HEK293 (cell line): Measurements from ENCODE around the gene BCKDHA.

Experiments used
- EGR2 ChIP-seq: fragments of 450-650 bp; formaldehyde crosslinking; IDR thresholded peaks from 2 replicates; pipeline ENCODE4 v1.5.1; 2016; ENCODE audit warnings: low read depth, missing biosample characterization, missing genetic modification characterization
- GLIS1 ChIP-seq: fragments of 450-650 bp; formaldehyde crosslinking; IDR thresholded peaks from 2 replicates; pipeline ENCODE4 v1.5.1; 2016; ENCODE audit warnings: missing biosample characterization, missing genetic modification characterization
- HOXA7 ChIP-seq: sonication (generic); formaldehyde crosslinking; IDR thresholded peaks from 2 replicates; pipeline ENCODE4 v1.8.1; 2022; ENCODE audit warnings: missing genetic modification reagents, borderline replicate concordance
- MZF1 ChIP-seq: fragments of 450-650 bp; formaldehyde crosslinking; IDR thresholded peaks from 2 replicates; pipeline ENCODE4 v1.5.1; 2017; ENCODE audit warnings: missing biosample characterization, missing genetic modification characterization, borderline replicate concordance
- PRDM1 ChIP-seq: fragments of 450-650 bp; formaldehyde crosslinking; IDR thresholded peaks from 2 replicates; pipeline ENCODE4; 2016; ENCODE audit warnings: missing biosample characterization, missing genetic modification characterization
- PRDM2 ChIP-seq: fragments of 450-650 bp; formaldehyde crosslinking; IDR thresholded peaks from 2 replicates; pipeline ENCODE4 v1.5.1; 2016; ENCODE audit warnings: missing biosample characterization, missing genetic modification characterization, borderline replicate concordance
- SP3 ChIP-seq: fragments of 450-650 bp; formaldehyde crosslinking; IDR thresholded peaks from 2 replicates; pipeline ENCODE4 v1.5.1; 2016; ENCODE audit warnings: missing biosample characterization, missing genetic modification characterization
- ZBTB17 ChIP-seq: fragments of 450-650 bp; formaldehyde crosslinking; IDR thresholded peaks from 2 replicates; pipeline ENCODE4 v1.5.1; 2016; ENCODE audit warnings: missing biosample characterization, missing genetic modification characterization
- ZBTB26 ChIP-seq: fragments of 450-650 bp; formaldehyde crosslinking; optimal IDR thresholded peaks from 2 replicates; pipeline ENCODE3; 2016; ENCODE audit warnings: missing biosample characterization, mild to moderate bottlenecking, missing genetic modification characterization
- ZEB2 ChIP-seq: fragments of 450-650 bp; formaldehyde crosslinking; IDR thresholded peaks from 2 replicates; pipeline ENCODE4 v1.5.1; 2016; ENCODE audit warnings: missing biosample characterization, missing genetic modification characterization
- ZFHX2 ChIP-seq: fragments of 450-650 bp; formaldehyde crosslinking; conservative IDR thresholded peaks from 2 replicates; pipeline ENCODE4 v1.5.1; 2016; ENCODE audit warnings: missing biosample characterization, missing genetic modification characterization
- ZIC2 ChIP-seq: fragments of 450-650 bp; formaldehyde crosslinking; IDR thresholded peaks from 2 replicates; pipeline ENCODE4 v1.5.1; 2016; ENCODE audit warnings: missing biosample characterization, missing genetic modification characterization
- ZNF10 ChIP-seq: fragments of 450-650 bp; formaldehyde crosslinking; IDR thresholded peaks from 2 replicates; pipeline ENCODE4 v1.5.1; 2017; ENCODE audit warnings: missing biosample characterization, missing genetic modification characterization
- ZNF174 ChIP-seq: fragments of 450-650 bp; formaldehyde crosslinking; IDR thresholded peaks from 2 replicates; pipeline ENCODE4 v1.5.0; 2017; ENCODE audit warnings: missing biosample characterization, mild to moderate bottlenecking, missing genetic modification characterization
- ZNF239 ChIP-seq: fragments of 450-650 bp; formaldehyde crosslinking; IDR thresholded peaks from 2 replicates; pipeline ENCODE4 v1.5.1; 2016; ENCODE audit warnings: missing biosample characterization, missing genetic modification characterization
- ZNF280C ChIP-seq: fragments of 450-650 bp; formaldehyde crosslinking; IDR thresholded peaks from 2 replicates; pipeline ENCODE4 v1.5.1; 2016; ENCODE audit warnings: missing biosample characterization, missing genetic modification characterization
- ZNF335 ChIP-seq: fragments of 450-650 bp; formaldehyde crosslinking; conservative IDR thresholded peaks from 2 replicates; pipeline ENCODE4 v1.5.1; 2016; ENCODE audit warnings: missing biosample characterization, missing genetic modification characterization
- ZNF391 ChIP-seq: fragments of 450-650 bp; formaldehyde crosslinking; IDR thresholded peaks from 2 replicates; pipeline ENCODE4 v1.5.1; 2016; ENCODE audit warnings: low read depth, missing biosample characterization, missing genetic modification characterization, borderline replicate concordance
- ZNF404 ChIP-seq: fragments of 450-650 bp; formaldehyde crosslinking; IDR thresholded peaks from 2 replicates; pipeline ENCODE4 v1.5.1; 2017; ENCODE audit warnings: missing biosample characterization, missing genetic modification characterization
- ZNF423 ChIP-seq: fragments of 450-650 bp; formaldehyde crosslinking; IDR thresholded peaks from 2 replicates; pipeline ENCODE4 v1.5.1; 2016; ENCODE audit warnings: missing biosample characterization, missing genetic modification characterization
- ZNF530 ChIP-seq: fragments of 450-650 bp; formaldehyde crosslinking; IDR thresholded peaks from 2 replicates; pipeline ENCODE4 v1.5.1; 2016; ENCODE audit warnings: low read depth, missing biosample characterization, missing genetic modification characterization
- ZNF571 ChIP-seq: fragments of 450-650 bp; formaldehyde crosslinking; IDR thresholded peaks from 2 replicates; pipeline ENCODE4 v1.5.0; 2017; ENCODE audit warnings: missing biosample characterization, missing genetic modification characterization
- ZNF580 ChIP-seq: fragments of 450-650 bp; formaldehyde crosslinking; IDR thresholded peaks from 2 replicates; pipeline ENCODE4 v1.5.1; 2016; ENCODE audit warnings: missing biosample characterization, missing genetic modification characterization
- ZNF626 ChIP-seq: fragments of 450-650 bp; sonication (Bioruptor Pico); formaldehyde crosslinking; IDR thresholded peaks from 2 replicates; pipeline ENCODE4 v1.5.1; 2018; ENCODE audit warnings: missing biosample characterization, missing genetic modification characterization, inconsistent platforms
- ZNF747 ChIP-seq: fragments of 450-650 bp; formaldehyde crosslinking; IDR thresholded peaks from 2 replicates; pipeline ENCODE4 v1.5.1; 2016; ENCODE audit warnings: missing biosample characterization, missing genetic modification characterization
- ZNF768 ChIP-seq: fragments of 450-650 bp; formaldehyde crosslinking; IDR thresholded peaks from 2 replicates; pipeline ENCODE4 v1.5.1; 2018; ENCODE audit warnings: missing biosample characterization, mild to moderate bottlenecking, missing genetic modification characterization
- ZNF777 ChIP-seq: fragments of 450-650 bp; formaldehyde crosslinking; IDR thresholded peaks from 2 replicates; pipeline ENCODE4 v1.5.1; 2017; ENCODE audit warnings: missing biosample characterization, missing genetic modification characterization, borderline replicate concordance
- ZNF792 ChIP-seq: fragments of 450-650 bp; formaldehyde crosslinking; IDR thresholded peaks from 2 replicates; pipeline ENCODE4 v1.5.1; 2016; ENCODE audit warnings: missing biosample characterization, missing genetic modification characterization
- ZSCAN30 ChIP-seq: fragments of 450-650 bp; IDR thresholded peaks from 2 replicates; pipeline ENCODE4 v1.5.1; 2018; ENCODE audit warnings: missing biosample characterization, mild to moderate bottlenecking, missing genetic modification characterization, moderate library complexity
- ZXDB ChIP-seq: fragments of 450-650 bp; formaldehyde crosslinking; IDR thresholded peaks from 2 replicates; pipeline ENCODE4 v1.5.1; 2016; ENCODE audit warnings: missing biosample characterization, missing genetic modification characterization

The BCKDHA gene

GRCh38 chr19:41351339-41352245, 46.0 kb upstream of the BCKDHA start (continued):
- TF ChIP-seq PRDM2 (tag by site-specific recombination) (no peak), ZNF571 (tag by site-specific recombination) (no peak), ZFHX2 (tag by site-specific recombination) (peak; percentile 73), MZF1 (tag by site-specific recombination) (peak; percentile 64; the same call in 1 of the 2 replicates), ZBTB17 (no peak), ZNF174 (no peak), ZNF404 (tag by site-specific recombination) (no peak), ZNF530 (tag by site-specific recombination) (no peak), ZNF10 (tag by site-specific recombination) (no peak), ZXDB (tag by site-specific recombination) (peak; percentile 95), HOXA7 (CRISPR knock-in tag) (no peak), ZNF335 (peak; percentile 88), ZNF391 (tag by site-specific recombination) (no peak), ZNF423 (no peak), ZNF580 (no peak), ZNF792 (tag by site-specific recombination) (no peak), ZNF239 (tag by site-specific recombination) (no peak), ZNF777 (tag by site-specific recombination) (peak; percentile 51; the same call in 1 of the 2 replicates), EGR2 (tag by site-specific recombination) (peak; percentile 68), ZIC2 (tag by site-specific recombination) (peak; percentile 83), ZBTB26 (tag by site-specific recombination) (peak; percentile 29), ZNF626 (tag by site-specific recombination) (no peak), ZSCAN30 (tag by site-specific recombination) (no peak), SP3 (tag by site-specific recombination) (peak; percentile 87), ZEB2 (tag by site-specific recombination) (0 out of 2 replicates have a peak, but pooled peaks have one; percentile 29), GLIS1 (tag by site-specific recombination) (peak; percentile 91), PRDM1 (tag by site-specific recombination) (peak; percentile 96), ZNF280C (tag by site-specific recombination) (no peak), ZNF768 (tag by site-specific recombination) (no peak), ZNF747 (tag by site-specific recombination) (no peak)
